Thyroid gland (tissue), 4 donors: ENCODE results near the gene ZC3H18. TPM values are rescaled to one million over a fixed set of nuclear protein-coding genes. Genes with fewer than 3 reads are reported as not detected.

Experiments used
- DNase-seq, 2 donors: peaks; one replicate each; pipeline ENCODE4 v3.0.0-alpha.2; 2019
- H3K27ac ChIP-seq, 3 donors: fragments of 200-600 bp; sonication (generic); 1 replicate in 2 of 3; 2 replicates in 1 of 3; pipeline ENCODE4 v1.5.1; 2016 to 2019; ENCODE audit warnings: mild to moderate bottlenecking in 1 of 3, moderate library complexity in 1 of 3
- H3K27me3 ChIP-seq: fragments of 200-600 bp; sonication (generic); one replicate; pipeline ENCODE4 v1.5.1; 2019
- H3K36me3 ChIP-seq, 2 donors: fragments of 200-600 bp; sonication (generic); one replicate each; pipeline ENCODE4 v1.5.1; 2016 to 2019
- H3K4me1 ChIP-seq, 2 donors: fragments of 200-600 bp; sonication (generic); one replicate each; pipeline ENCODE4 v1.5.1; 2017 to 2019
- H3K4me3 ChIP-seq, 3 donors: fragments of 200-600 bp; sonication (generic); replicated peaks in 1 of 3; 1 replicate in 2 of 3; 2 replicates in 1 of 3; pipeline ENCODE4 v1.5.1; 2016; ENCODE audit warnings: mild to moderate bottlenecking in 1 of 3
- H3K9me3 ChIP-seq: fragments of 200-600 bp; sonication (generic); one replicate; pipeline ENCODE4 v1.5.1; 2017
- POLR2A ChIP-seq, 2 donors: fragments of 450-650 bp; IDR thresholded peaks; one replicate each; pipeline ENCODE4 v1.6.1; 2017; ENCODE audit warnings: antibody characterized with exemption in 2 of 2, mild to moderate bottlenecking in 2 of 2, moderate library complexity in 1 of 2
- WGBS, 2 donors: methylation state at CpG; one replicate each; pipeline ENCODE4 v1.1.5; 2017; 5-methylcytosine and 5-hydroxymethylcytosine counted together
- intact Hi-C: fragments of 100-400 bp; cut with DNase I; formaldehyde crosslinking; loops from one replicate; pipeline ENCODE4 v1.15.1; 2023
- total RNA-seq, 4 donors: library from RNA; depleted of rRNA; stranded (reverse); fragments of >200 nt; gene quantifications; one replicate each; pipeline ENCODE4 v1.2.3, GENCODE V29; 2016
- TF ChIP-seq, protein P1 (sequence below), 6 experiments: fragments of 200-600 bp in 3 of 6; fragments of 450-650 bp in 3 of 6; sonication (generic) in 3 of 6; IDR thresholded peaks; one replicate each; pipeline ENCODE4 v1.5.1; 2016 to 2019; ENCODE audit warnings: antibody characterized with exemption in 6 of 6, mild to moderate bottlenecking in 2 of 6, inconsistent platforms in 1 of 6, moderate library complexity in 1 of 6

The ZC3H18 gene
- total RNA-seq, 4 donors from 2014 or later, result 14.8 to 25.5 (median 20.9) TPM

DNA sequence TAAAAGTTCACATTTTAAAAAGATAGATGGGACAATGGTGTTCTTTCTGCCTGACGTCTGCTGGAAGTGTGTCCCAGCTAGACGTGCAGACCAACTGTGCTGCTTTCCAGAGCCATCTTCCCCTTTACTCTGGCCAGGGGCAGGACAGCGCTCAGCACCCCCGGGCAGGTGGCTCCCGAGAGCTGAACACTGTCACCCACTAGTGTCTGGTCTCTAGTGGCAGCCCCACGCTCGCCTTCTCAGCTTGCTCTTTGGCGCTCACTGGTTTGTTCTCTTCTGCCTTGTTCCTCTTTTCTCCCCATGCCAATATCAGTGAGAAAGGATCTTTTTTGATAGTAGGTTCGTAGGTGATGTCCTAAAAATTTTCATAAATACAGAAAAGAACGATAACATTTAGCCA is 25.7 kb downstream of the ZC3H18 start:
- Histone ChIP-seq H3K4me1 (peaks cover 0 to 15% of the 10 kb centered on the region in 2 donors), H3K36me3 (peaks cover 22 to 24% of the 10 kb centered on the region in 2 donors), H3K9me3 (no peaks in the 10 kb centered on the region), H3K27me3 (no peaks in the 10 kb centered on the region), H3K4me3 (no peak overlapping the region), H3K27ac (no peak overlapping the region)
- WGBS, 2 donors, result 92 to 93% methylated on average over 10 of the region's 10 CpGs
- DNase-seq, result no peak
- no peak for TF ChIP-seq POLR2A (IDR thresholded peaks at IDR 0.05)
- TF ChIP-seq, protein P1, sequence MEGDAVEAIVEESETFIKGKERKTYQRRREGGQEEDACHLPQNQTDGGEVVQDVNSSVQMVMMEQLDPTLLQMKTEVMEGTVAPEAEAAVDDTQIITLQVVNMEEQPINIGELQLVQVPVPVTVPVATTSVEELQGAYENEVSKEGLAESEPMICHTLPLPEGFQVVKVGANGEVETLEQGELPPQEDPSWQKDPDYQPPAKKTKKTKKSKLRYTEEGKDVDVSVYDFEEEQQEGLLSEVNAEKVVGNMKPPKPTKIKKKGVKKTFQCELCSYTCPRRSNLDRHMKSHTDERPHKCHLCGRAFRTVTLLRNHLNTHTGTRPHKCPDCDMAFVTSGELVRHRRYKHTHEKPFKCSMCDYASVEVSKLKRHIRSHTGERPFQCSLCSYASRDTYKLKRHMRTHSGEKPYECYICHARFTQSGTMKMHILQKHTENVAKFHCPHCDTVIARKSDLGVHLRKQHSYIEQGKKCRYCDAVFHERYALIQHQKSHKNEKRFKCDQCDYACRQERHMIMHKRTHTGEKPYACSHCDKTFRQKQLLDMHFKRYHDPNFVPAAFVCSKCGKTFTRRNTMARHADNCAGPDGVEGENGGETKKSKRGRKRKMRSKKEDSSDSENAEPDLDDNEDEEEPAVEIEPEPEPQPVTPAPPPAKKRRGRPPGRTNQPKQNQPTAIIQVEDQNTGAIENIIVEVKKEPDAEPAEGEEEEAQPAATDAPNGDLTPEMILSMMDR (IDR thresholded peaks at IDR 0.05), result no peak
- intact Hi-C loops, result no loop called here

DNA sequence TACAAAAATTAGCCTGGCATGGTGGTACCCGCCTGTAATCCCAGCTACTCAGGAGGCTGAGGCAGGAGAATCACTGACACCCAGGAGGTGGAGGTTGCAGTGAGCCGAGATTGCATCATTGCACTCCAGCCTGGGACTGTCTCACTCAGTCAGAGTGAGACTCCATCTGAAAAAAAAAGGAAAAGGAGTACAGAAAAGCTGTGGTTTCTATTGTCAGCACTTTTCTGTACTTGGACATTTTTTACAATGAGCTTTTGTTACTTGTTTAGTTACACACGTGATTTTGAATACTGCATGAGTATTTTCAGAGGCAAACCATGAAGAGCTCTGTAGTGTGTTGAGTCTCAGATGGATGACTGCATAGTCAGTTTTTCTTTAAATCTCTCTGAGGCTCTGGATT is 26.3 kb downstream of the ZC3H18 start:
- TF ChIP-seq POLR2A (IDR thresholded peaks at IDR 0.05), result no peak
- TF ChIP-seq, protein P1 (IDR thresholded peaks at IDR 0.05), result no peak
- H3K27me3 ChIP-seq, result no peaks in the 10 kb centered on the region
- WGBS, 2 donors, result 71 to 73% methylated on average over 3 of the region's 3 CpGs
- H3K36me3 ChIP-seq, result peaks cover 22 to 24% of the 10 kb centered on the region in 2 donors
- no peaks in the 10 kb centered on the region for H3K9me3 ChIP-seq
- intact Hi-C loops, result no loop called here
- peaks cover 0 to 16% of the 10 kb centered on the region in 2 donors for H3K4me1 ChIP-seq
- no peak overlapping the region for H3K4me3 ChIP-seq
- H3K27ac ChIP-seq, result no peak overlapping the region
- no peak for DNase-seq

DNA sequence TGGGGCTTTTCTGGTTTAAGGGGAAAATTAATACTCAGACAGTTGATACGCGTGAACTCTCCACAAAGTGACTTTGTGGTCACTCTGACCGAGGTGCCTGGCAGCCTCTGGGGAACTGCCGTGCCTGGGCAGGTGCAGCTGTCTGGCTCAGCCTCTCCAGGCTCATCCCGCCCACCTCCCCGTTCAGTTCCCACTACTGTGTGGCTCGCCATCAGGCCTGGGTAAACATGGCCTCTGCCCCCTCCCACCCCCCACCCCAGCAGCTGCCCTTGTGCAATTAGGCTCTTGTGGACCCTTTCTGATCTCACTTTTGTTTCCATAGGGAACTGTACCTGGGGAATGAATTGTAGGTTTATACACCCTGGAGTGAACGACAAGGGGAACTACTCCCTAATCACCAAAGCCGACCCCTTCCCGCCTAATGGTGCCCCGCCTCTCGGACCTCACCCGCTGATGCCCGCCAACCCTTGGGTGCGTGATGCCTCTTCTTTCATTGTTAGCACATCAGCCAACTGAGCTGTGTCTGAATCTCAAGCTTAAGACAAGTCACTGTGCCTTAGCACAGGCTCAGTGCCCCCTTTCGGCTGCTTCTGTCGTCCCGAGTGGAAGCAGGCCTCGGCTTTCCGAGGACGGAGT is 27.8 kb downstream of the ZC3H18 start:
- WGBS, 2 donors, result 86 to 91% methylated on average over 21 of the region's 21 CpGs
- no peak for TF ChIP-seq POLR2A (IDR thresholded peaks at IDR 0.05)
- TF ChIP-seq, protein P1 (IDR thresholded peaks at IDR 0.05), result no peak
- H3K36me3 ChIP-seq, result peaks cover 18 to 32% of the 10 kb centered on the region in 2 donors
- H3K4me1 ChIP-seq, result peaks cover 0 to 16% of the 10 kb centered on the region in 2 donors
- no peaks in the 10 kb centered on the region for H3K9me3 ChIP-seq
- peak overlapping the region in 2 of 3 donors; percentile 42 to 57 for H3K27ac ChIP-seq
- H3K27me3 ChIP-seq, result no peaks in the 10 kb centered on the region
- intact Hi-C loops, result no loop called here
- no peak for DNase-seq
- no peak overlapping the region for H3K4me3 ChIP-seq

DNA sequence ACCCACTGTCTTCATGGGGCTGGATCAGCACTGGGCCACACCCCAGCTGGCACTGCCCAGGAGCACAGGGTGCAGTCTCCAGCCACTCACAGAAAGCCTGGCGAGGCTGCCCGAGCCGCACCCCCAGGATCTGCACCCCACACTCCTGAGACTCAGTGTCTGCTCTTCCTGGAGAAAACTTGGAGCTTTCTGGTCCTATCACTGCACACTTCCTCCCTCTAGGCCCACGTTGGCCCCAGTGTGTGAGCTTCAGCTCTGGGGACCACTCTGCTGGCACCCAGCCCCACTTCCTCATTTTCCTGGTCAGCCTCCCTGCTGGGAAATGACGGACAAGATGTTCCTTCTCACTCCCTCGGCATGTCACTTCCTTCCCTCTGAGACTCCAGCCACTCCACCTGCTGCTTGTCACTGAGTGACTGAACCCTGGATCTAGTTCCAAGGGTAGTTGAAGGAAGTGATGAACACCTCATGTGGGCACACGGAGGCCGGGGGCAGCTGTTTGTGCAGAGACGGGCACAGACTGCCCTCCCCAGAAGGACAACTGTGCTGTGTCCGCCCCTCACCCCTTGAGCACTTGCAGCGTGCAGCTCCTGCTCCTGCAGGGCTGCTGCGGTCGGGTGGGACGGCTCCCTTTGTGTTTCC is 29.0 kb downstream of the ZC3H18 start:
- H3K27ac ChIP-seq, result peak overlapping the region; percentile 44 to 57 (median 45)
- 82 to 89% methylated on average over 12 to 14 of the region's 14 CpGs for WGBS, 2 donors
- TF ChIP-seq POLR2A (IDR thresholded peaks at IDR 0.05), result no peak
- TF ChIP-seq, protein P1 (IDR thresholded peaks at IDR 0.05), result no peak
- H3K4me1 ChIP-seq, result peaks cover 0 to 16% of the 10 kb centered on the region in 2 donors
- no peak overlapping the region for H3K4me3 ChIP-seq
- intact Hi-C loops, result no loop called here
- H3K36me3 ChIP-seq, result peaks cover 18 to 32% of the 10 kb centered on the region in 2 donors
- no peaks in the 10 kb centered on the region for H3K9me3 ChIP-seq
- no peaks in the 10 kb centered on the region for H3K27me3 ChIP-seq
- peak; percentile 25 to 49 for DNase-seq
